IPS-18a (cell line): ENCODE measurements around the gene SLC25A22.
A peak's percentile ranks its signal among the peaks of the same experiment; 100 is the strongest.

Source experiments
- H3K27ac ChIP-seq: one replicate; pipeline ENCODE4 v1.5.1; 2013; ENCODE audit warnings: low read length
- H3K27me3 ChIP-seq: one replicate; pipeline ENCODE4 v1.6.1; 2013; ENCODE audit warnings: mild to moderate bottlenecking, low read length; ENCODE audit not compliant: control insufficient read depth, insufficient read depth
- H3K36me3 ChIP-seq: one replicate; pipeline ENCODE4 v1.6.1; 2013; ENCODE audit warnings: low read depth, low read length; ENCODE audit not compliant: control insufficient read depth
- H3K4me1 ChIP-seq: one replicate; pipeline ENCODE4 v1.6.1; 2013; ENCODE audit warnings: low read depth, low read length; ENCODE audit not compliant: control insufficient read depth
- H3K4me3 ChIP-seq: one replicate; pipeline ENCODE4 v1.5.1; 2013; ENCODE audit warnings: low read length
- H3K9ac ChIP-seq: one replicate; pipeline ENCODE4 v1.6.1; 2013; ENCODE audit warnings: mild to moderate bottlenecking, low read length, moderate library complexity
- H3K9me3 ChIP-seq: one replicate; pipeline ENCODE4 v1.6.1; 2013; ENCODE audit warnings: low read depth, low read length; ENCODE audit not compliant: control insufficient read depth

Gene SLC25A22

DNA sequence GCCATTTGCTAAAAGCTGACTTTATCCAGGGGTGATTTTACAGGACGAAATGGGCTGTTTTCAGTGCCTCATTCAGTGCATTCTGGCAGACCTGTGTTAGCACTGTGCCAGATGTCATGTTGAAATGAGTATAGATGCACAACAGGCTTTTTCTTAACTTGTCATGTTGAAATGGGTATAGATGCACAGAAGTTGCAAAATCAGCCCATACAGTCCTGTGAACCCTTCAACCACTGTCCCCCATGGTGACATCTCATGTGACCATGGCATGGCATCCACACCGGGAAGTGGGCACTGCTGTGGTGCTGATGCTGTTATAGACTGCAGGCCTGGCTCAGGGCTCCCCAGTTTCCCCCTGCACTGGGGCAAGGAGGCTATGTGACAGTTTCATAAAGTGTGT lies 48.4 kb downstream of the SLC25A22 start:
- H3K36me3 ChIP-seq: peaks cover 4% of the 10 kb centered on the region
- no peak overlapping the region for H3K9ac ChIP-seq
- H3K4me1 ChIP-seq: peaks cover 19% of the 10 kb centered on the region
- H3K27me3 ChIP-seq: no peaks in the 10 kb centered on the region
- H3K9me3 ChIP-seq: no peaks in the 10 kb centered on the region
- H3K27ac ChIP-seq: no peak overlapping the region
- no peak overlapping the region for H3K4me3 ChIP-seq

DNA sequence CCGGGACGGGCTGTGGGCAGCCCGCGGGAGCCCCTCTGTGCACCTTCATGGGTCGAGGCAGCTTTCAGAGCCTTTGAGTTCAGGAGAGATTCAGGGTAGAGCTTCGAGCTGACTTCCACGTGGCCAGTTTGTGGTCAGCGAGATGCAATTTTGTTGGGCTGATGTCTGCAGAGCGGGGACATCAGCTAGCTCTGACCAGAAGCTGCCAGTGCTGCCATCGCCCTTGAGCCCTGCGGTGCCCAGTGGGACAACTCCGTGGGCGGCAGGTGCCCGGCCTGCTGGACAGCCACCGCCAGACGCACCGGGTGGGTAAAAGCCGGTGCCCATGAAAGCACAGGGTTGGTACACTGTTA lies 50.1 kb downstream of the SLC25A22 start:
- Histone ChIP-seq H3K9me3 (no peaks in the 10 kb centered on the region), H3K4me1 (peaks cover 24% of the 10 kb centered on the region), H3K4me3 (peak overlapping the region; percentile 84), H3K36me3 (peaks cover 4% of the 10 kb centered on the region), H3K9ac (peak overlapping the region; percentile 74), H3K27me3 (no peaks in the 10 kb centered on the region), H3K27ac (no peak overlapping the region)

DNA sequence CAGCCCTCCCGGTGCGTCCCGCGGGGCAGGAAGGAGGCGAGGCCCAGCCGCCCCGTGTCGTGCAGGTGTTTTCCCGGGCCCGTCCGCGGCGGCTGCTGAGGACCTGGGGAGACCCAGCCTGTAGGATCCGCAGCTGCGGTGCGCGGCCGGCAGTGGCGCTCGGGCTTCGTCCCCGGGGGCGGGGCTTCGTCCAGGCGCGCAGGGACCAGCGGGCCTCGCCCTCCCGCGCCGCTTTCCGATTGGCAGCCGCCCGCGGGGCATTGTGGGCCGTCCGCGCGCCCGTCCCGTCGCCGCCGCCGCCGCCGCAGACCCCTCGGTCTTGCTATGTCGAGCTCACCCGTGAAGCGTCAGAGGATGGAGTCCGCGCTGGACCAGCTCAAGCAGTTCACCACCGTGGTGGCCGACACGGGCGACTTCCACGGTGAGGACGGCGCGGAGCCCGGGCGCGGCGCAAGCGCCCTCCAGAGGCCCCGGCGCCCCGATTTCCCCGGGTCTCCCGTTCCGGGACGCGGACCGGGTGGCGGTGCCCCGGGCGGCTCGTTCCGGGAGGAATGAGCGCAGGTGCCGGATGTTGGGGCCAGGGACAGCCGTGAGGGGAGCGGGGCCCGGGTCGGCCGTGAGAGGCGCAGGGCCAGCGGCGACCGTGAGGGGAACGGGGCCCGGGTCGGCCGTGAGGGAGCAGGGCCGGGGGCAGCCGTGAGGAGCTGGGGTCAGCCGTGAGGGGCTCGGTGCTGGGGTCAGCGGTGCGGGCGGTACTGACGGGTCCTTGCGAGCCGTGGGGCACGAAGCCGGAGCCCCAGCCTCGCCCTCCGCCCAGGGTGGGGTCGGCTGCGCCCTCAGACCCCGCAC lies 50.7 kb downstream of the SLC25A22 start, which contains the start of gene TALDO1:
TALDO1 (plus strand) TSS at position 307 of the 849 bp plus-strand sequence; CDS start at position 325, 18 bp downstream.
- H3K36me3 ChIP-seq: no peaks in the 10 kb centered on the region
- H3K9ac ChIP-seq: peak within 1 kb of the TSS; percentile 76
- H3K27ac ChIP-seq: peak within 1 kb of the TSS; percentile 88
- H3K27me3 ChIP-seq: no peaks in the 10 kb centered on the region
- H3K9me3 ChIP-seq: no peaks in the 10 kb centered on the region
- H3K4me1 ChIP-seq: peaks cover 24% of the 10 kb centered on the region
- peak within 1 kb of the TSS; percentile 84 for H3K4me3 ChIP-seq

DNA sequence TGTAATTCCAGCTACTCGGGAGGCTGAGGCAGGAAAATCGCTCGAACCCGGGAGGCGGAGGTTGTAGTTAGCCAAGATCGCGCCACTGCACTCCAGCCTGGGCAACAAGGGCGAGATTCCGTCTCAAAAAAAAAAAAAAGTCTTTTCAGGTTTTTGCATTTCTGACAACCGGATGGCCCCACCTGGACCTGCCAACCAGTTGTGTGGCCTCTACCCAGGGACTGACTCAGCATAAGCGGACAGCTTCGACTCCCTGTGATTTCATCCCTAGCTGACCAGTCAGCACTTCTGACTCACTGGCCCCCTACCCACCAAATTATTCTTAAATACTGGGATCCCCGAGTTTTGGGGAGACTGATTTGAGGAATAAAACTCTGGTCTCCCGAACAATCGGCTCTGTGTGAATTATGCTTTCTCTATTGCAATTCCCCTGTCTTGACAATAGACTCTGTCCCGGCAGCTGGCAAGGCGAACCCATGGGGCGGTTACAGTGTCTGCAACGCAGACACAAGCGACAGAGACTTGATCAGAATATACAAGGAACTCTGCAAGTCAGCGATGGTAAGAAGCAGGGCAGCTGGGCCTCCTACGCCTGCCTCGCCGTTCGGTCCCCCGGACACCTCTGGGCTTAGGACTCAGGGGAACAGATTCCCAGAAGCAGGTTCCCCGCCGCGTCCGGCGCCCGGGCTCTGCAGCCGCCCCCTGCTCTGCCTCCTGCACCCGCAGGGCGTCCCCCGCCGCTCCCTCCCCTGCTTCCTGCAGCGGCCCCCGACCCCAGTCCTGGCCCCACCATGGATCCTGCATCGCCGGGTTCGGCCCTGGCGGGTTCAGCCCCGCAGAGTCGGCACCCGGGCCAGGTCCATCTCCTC lies 51.6 kb downstream of the SLC25A22 start:
- Histone ChIP-seq H3K27ac (peak overlapping the region; percentile 88), H3K4me3 (peak overlapping the region; percentile 84), H3K36me3 (no peaks in the 10 kb centered on the region)

DNA sequence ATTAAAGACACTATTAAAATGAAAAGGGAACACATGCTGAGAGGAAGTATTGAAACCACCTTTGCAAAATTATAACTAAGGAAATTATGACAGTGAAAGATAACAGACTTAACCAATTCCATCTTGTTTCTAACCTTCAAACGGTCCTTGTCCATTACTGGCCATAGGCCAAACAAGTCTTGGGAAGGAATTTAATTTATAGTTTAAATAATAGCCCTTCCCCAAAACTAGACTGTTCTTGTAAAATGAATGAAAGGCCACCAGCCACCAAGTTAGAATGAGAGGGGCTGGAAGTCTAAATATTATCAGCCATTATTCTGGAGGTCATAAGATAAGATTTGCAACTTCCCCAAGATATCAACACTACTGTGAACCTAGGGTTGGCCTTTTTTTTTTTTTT lies 52.7 kb downstream of the SLC25A22 start:
- peaks cover 24% of the 10 kb centered on the region for H3K4me1 ChIP-seq
- H3K27ac ChIP-seq: no peak overlapping the region
- no peaks in the 10 kb centered on the region for H3K27me3 ChIP-seq
- H3K9ac ChIP-seq: no peak overlapping the region
- no peaks in the 10 kb centered on the region for H3K9me3 ChIP-seq
- H3K4me3 ChIP-seq: no peak overlapping the region
- no peaks in the 10 kb centered on the region for H3K36me3 ChIP-seq

More for the DNA sequence above, 51.6 kb downstream of the SLC25A22 start:
- Histone ChIP-seq H3K9ac (peak overlapping the region; percentile 76), H3K27me3 (no peaks in the 10 kb centered on the region), H3K9me3 (no peaks in the 10 kb centered on the region), H3K4me1 (peaks cover 24% of the 10 kb centered on the region)

DNA sequence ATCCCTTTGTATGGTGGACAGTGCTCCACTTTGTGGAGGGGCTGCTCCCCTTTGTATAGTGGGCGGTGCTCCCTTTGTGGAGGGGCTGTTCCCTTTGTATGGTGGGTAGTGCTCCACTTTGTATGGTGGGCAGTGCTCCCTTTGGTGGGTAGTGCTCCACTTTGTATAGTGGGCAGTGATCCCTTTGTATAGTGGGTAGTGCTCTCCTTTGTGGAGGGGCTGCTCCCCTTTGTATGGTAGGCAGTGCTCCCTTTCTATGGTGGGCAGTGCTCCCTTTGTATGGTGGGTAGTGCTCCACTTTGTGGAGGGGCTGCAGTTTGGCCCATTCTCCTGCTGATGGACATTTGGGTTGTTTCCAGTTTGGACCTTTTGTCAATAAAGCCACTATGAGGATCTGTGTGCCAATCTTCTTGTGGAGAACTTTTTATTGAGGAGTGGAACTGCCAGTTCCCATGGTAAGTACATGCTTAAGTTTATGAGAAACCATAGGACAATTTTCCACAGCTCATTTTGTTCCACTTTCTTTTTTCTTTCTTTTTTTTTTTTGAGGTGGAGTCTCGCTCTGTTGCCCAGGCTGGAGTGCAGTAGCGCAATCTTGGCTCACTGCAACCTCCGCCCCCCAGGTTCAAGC lies 55.4 kb downstream of the SLC25A22 start:
- H3K27ac ChIP-seq: no peak overlapping the region
- H3K9ac ChIP-seq: no peak overlapping the region
- H3K36me3 ChIP-seq: no peaks in the 10 kb centered on the region
- no peaks in the 10 kb centered on the region for H3K9me3 ChIP-seq
- peaks cover 18% of the 10 kb centered on the region for H3K4me1 ChIP-seq
- no peak overlapping the region for H3K4me3 ChIP-seq
- H3K27me3 ChIP-seq: no peaks in the 10 kb centered on the region

DNA sequence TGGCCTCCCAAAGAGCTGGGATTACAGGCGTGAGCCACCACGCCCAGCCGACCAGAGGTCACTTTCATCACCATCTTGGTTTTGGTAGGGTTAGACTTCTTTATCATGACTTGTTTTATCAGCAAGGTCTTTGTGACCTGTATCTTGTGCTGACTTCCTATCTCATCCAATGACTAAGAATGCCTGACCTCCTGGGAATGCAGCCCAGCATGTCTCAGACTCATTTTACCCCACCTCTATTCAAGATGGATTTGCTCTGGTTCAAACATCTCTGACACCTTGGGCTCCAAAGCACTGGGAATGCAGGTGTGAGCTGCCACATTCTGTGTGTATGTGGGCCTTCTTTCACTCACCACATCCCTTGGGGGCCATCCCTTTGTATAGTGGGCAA lies 55.9 kb downstream of the SLC25A22 start:
- no peak overlapping the region for H3K27ac ChIP-seq
- no peaks in the 10 kb centered on the region for H3K27me3 ChIP-seq
- H3K36me3 ChIP-seq: no peaks in the 10 kb centered on the region
- no peaks in the 10 kb centered on the region for H3K9me3 ChIP-seq
- peaks cover 18% of the 10 kb centered on the region for H3K4me1 ChIP-seq
- H3K9ac ChIP-seq: no peak overlapping the region
- no peak overlapping the region for H3K4me3 ChIP-seq
